ENCODE results near the gene FRAS1. TPM values are rescaled to one million over a fixed set of nuclear protein-coding genes. Genes with fewer than 3 reads are reported as not detected.

The FRAS1 gene
- total RNA-seq, 1 donor from 2014 or later = 18.9 TPM

DNA sequence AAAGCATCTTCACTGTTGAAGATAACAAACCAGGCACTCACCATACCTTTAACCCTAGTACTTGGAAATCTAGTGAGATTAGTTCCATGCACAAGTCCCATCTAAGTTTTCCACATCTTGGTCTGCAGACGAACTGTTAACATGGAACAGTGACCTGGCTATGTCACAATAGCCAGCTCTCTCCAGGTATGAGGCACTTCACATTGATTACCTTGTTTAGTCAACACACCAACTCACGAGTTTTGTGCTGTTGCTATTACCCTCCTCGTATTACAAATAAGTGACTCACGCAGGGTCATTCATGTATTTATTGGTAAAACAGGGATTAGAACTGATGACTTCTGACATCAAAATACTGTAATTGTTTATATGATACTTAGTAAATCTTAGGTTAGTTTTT lies 36.4 kb upstream of the FRAS1 start:
- Mint-ChIP-seq H3K27ac (ENCODE audit: unreplicated experiment) (no peak overlapping the region), H3K9me3 (ENCODE audit: low read depth) (no peaks in the 10 kb centered on the region), H3K36me3 (ENCODE audit: low read depth) (no peaks in the 10 kb centered on the region), H3K27me3 (ENCODE audit: low read depth) (no peaks in the 10 kb centered on the region), H3K4me3 (ENCODE audit: unreplicated experiment) (no peak overlapping the region), H3K4me1 (ENCODE audit: low read depth) (peaks cover 25% of the 10 kb centered on the region)
- TF ChIP-seq, protein P1, sequence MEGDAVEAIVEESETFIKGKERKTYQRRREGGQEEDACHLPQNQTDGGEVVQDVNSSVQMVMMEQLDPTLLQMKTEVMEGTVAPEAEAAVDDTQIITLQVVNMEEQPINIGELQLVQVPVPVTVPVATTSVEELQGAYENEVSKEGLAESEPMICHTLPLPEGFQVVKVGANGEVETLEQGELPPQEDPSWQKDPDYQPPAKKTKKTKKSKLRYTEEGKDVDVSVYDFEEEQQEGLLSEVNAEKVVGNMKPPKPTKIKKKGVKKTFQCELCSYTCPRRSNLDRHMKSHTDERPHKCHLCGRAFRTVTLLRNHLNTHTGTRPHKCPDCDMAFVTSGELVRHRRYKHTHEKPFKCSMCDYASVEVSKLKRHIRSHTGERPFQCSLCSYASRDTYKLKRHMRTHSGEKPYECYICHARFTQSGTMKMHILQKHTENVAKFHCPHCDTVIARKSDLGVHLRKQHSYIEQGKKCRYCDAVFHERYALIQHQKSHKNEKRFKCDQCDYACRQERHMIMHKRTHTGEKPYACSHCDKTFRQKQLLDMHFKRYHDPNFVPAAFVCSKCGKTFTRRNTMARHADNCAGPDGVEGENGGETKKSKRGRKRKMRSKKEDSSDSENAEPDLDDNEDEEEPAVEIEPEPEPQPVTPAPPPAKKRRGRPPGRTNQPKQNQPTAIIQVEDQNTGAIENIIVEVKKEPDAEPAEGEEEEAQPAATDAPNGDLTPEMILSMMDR (IDR thresholded peaks at IDR 0.05) = no peak
- no peak for DNase-seq (ENCODE audit: low spot score)

DNA sequence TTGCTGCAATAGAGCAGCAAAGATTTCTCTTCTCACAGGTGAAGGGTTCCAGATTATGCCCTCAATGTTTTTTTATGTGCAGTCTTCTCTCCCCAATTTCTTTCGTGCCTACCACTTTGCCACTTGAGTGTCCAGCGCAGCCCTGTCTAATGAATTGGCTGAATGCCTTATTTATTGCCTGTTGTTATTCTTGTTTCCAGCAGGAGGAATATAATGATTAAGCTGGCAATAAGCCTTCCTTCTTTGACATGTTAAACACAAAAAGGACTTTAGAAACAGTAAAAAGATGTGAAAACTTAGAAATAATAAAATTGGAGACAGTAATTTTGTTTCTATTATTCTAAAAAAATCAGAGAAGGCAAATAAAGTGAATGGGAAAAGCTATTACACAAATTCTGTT lies 34.6 kb upstream of the FRAS1 start:
- no peaks in the 10 kb centered on the region for H3K36me3 Mint-ChIP-seq (ENCODE audit: low read depth)
- no peak overlapping the region for H3K27ac Mint-ChIP-seq (ENCODE audit: unreplicated experiment)
- H3K27me3 Mint-ChIP-seq (ENCODE audit: low read depth) = no peaks in the 10 kb centered on the region
- H3K4me3 Mint-ChIP-seq (ENCODE audit: unreplicated experiment) = no peak overlapping the region
- TF ChIP-seq, protein P1 (IDR thresholded peaks at IDR 0.05) = peak; percentile 11
- no peaks in the 10 kb centered on the region for H3K9me3 Mint-ChIP-seq (ENCODE audit: low read depth)
- no peak for DNase-seq (ENCODE audit: low spot score)
- H3K4me1 Mint-ChIP-seq (ENCODE audit: low read depth) = peaks cover 21% of the 10 kb centered on the region

- H3K4me1 Mint-ChIP-seq (ENCODE audit: low read depth) = peaks cover 8% of the 10 kb centered on the region
- no peak overlapping the region for H3K27ac Mint-ChIP-seq (ENCODE audit: unreplicated experiment)
- no peak overlapping the region for H3K4me3 Mint-ChIP-seq (ENCODE audit: unreplicated experiment)
- TF ChIP-seq, protein P1 (IDR thresholded peaks at IDR 0.05) = no peak
- H3K36me3 Mint-ChIP-seq (ENCODE audit: low read depth) = no peaks in the 10 kb centered on the region
- no peaks in the 10 kb centered on the region for H3K9me3 Mint-ChIP-seq (ENCODE audit: low read depth)
- no peaks in the 10 kb centered on the region for H3K27me3 Mint-ChIP-seq (ENCODE audit: low read depth)
- no peak for DNase-seq (ENCODE audit: low spot score)
These were observed 33.0 kb upstream of the FRAS1 start for GRCh38 chr4:78024085-78024484.

- TF ChIP-seq, protein P1 (IDR thresholded peaks at IDR 0.05) = no peak
- no peaks in the 10 kb centered on the region for H3K9me3 Mint-ChIP-seq (ENCODE audit: low read depth)
- H3K27ac Mint-ChIP-seq (ENCODE audit: unreplicated experiment) = no peak overlapping the region
- no peak overlapping the region for H3K4me3 Mint-ChIP-seq (ENCODE audit: unreplicated experiment)
- no peaks in the 10 kb centered on the region for H3K27me3 Mint-ChIP-seq (ENCODE audit: low read depth)
- no peak for DNase-seq (ENCODE audit: low spot score)
- H3K36me3 Mint-ChIP-seq (ENCODE audit: low read depth) = no peaks in the 10 kb centered on the region
- H3K4me1 Mint-ChIP-seq (ENCODE audit: low read depth) = peaks cover 4% of the 10 kb centered on the region
These were observed 32.5 kb upstream of the FRAS1 start for GRCh38 chr4:78024576-78025091.

GRCh38 chr4:78031417-78031950 lies 25.6 kb upstream of the FRAS1 start:
- H3K27me3 Mint-ChIP-seq (ENCODE audit: low read depth) = peaks cover 2% of the 10 kb centered on the region
- DNase-seq (ENCODE audit: low spot score) = no peak
- no peaks in the 10 kb centered on the region for H3K4me1 Mint-ChIP-seq (ENCODE audit: low read depth)
- H3K9me3 Mint-ChIP-seq (ENCODE audit: low read depth) = peaks cover 2% of the 10 kb centered on the region
- no peak overlapping the region for H3K27ac Mint-ChIP-seq (ENCODE audit: unreplicated experiment)
- TF ChIP-seq, protein P1 (IDR thresholded peaks at IDR 0.05) = no peak
- no peak overlapping the region for H3K4me3 Mint-ChIP-seq (ENCODE audit: unreplicated experiment)
- H3K36me3 Mint-ChIP-seq (ENCODE audit: low read depth) = no peaks in the 10 kb centered on the region
